K562 (cell line): Measurements from ENCODE around the gene HPCA. TPM values are rescaled to one million over a fixed set of nuclear protein-coding genes. Genes with fewer than 3 reads are reported as not detected.

ENCODE experiments used
- ARID1B ChIP-seq: fragments of 450-650 bp; IDR thresholded peaks from 2 replicates; pipeline ENCODE4 v1.6.1; 2016; ENCODE audit warnings: antibody characterized with exemption, mild to moderate bottlenecking, inconsistent platforms
- HNRNPH1 ChIP-seq: fragments of 200-400 bp; formaldehyde crosslinking; optimal IDR thresholded peaks from 2 replicates; pipeline ENCODE3; 2017; ENCODE audit warnings: low read depth, mild to moderate bottlenecking, low read length, moderate library complexity
- HNRNPL ChIP-seq: fragments of 200-400 bp; formaldehyde crosslinking; IDR thresholded peaks from 2 replicates; pipeline ENCODE4 v1.6.1; 2017; ENCODE audit warnings: low read depth, mild to moderate bottlenecking, low read length
- HOXB6 ChIP-seq: fragments of 250-450 bp; sonication (Bioruptor Pico); IDR thresholded peaks from 2 replicates; pipeline ENCODE4 v1.5.1; 2022; ENCODE audit warnings: mild to moderate bottlenecking, borderline replicate concordance
- ILF3 ChIP-seq: fragments of 450-650 bp; IDR thresholded peaks from 2 replicates; pipeline ENCODE4 v1.6.1; 2018; ENCODE audit warnings: antibody characterized with exemption, mild to moderate bottlenecking, moderate library complexity, borderline replicate concordance
- LARP7 ChIP-seq: fragments of 450-650 bp; IDR thresholded peaks from 2 replicates; pipeline ENCODE4 v1.6.1; 2016
- MAZ ChIP-seq, 2 experiments: fragments of 450-650 bp in 1 of 2; sonication (generic) in 1 of 2; formaldehyde crosslinking; IDR thresholded peaks in 1 of 2; conservative IDR thresholded peaks in 1 of 2; 2 replicates each; pipeline versions ENCODE4 v1.4.0 to v1.5.0; 2020; ENCODE audit warnings: mild to moderate bottlenecking in 1 of 2, missing genetic modification reagents in 1 of 2
- RBM22 ChIP-seq: fragments of 200-400 bp; formaldehyde crosslinking; IDR thresholded peaks from 2 replicates; pipeline ENCODE4 v1.6.1; 2018; ENCODE audit warnings: low read length, low read depth; ENCODE audit not compliant: poor library complexity, severe bottlenecking
- SMARCA4 ChIP-seq: fragments of 450-650 bp; IDR thresholded peaks from 2 replicates; pipeline ENCODE4 v1.6.1; 2016
- STAG1 ChIP-seq: sonication (generic); formaldehyde crosslinking; IDR thresholded peaks from 2 replicates; pipeline ENCODE4 v1.5.0; 2020; ENCODE audit warnings: missing genetic modification reagents, borderline replicate concordance
- TEAD1 ChIP-seq, 2 experiments: fragments of 450-650 bp in 1 of 2; sonication (generic) in 1 of 2; formaldehyde crosslinking; IDR thresholded peaks; 2 replicates each; pipeline versions ENCODE4 v1.4.0 to v1.8.0; 2020 to 2022; ENCODE audit warnings: mild to moderate bottlenecking in 2 of 2, missing genetic modification reagents in 1 of 2
- ZBTB5 ChIP-seq: fragments of 450-650 bp; IDR thresholded peaks from 2 replicates; pipeline ENCODE4 v1.6.1; 2017; ENCODE audit warnings: antibody characterized with exemption
- ZNF23 ChIP-seq: fragments of 250-450 bp; sonication (Bioruptor Pico); IDR thresholded peaks from 2 replicates; pipeline ENCODE4 v1.4.0; 2020; ENCODE audit warnings: mild to moderate bottlenecking
- ZNF589 ChIP-seq: fragments of 200-800 bp; sonication (Bioruptor generic); IDR thresholded peaks from 2 replicates; pipeline ENCODE4 v1.6.1; 2016; ENCODE audit warnings: low read depth, missing genetic modification characterization, missing compliant biosample characterization
- ZNF696 ChIP-seq: fragments of 250-450 bp; sonication (Bioruptor Pico); conservative IDR thresholded peaks from 2 replicates; pipeline ENCODE4 v1.4.0; 2020; ENCODE audit warnings: mild to moderate bottlenecking, moderate library complexity
- polyA plus RNA-seq, 8 experiments: library from polyadenylated mRNA; depleted of rRNA in 4 of 8; stranded (reverse) in 5 of 8; unstranded in 3 of 8; fragments of >200 nt; fragmentation: Nextera tagmentation in 2 of 8; fragmentation: Illumina TruSeq in 1 of 8; extraction: Ambion mirVana in 2 of 8; extraction: Trizol in 1 of 8; gene quantifications; 2 replicates each; pipeline versions ENCODE4 v1.2.1 to v1.2.3, GENCODE V29; 2011 to 2014; ENCODE audit warnings: inconsistent platforms in 1 of 8, missing spikeins in 1 of 8
- total RNA-seq, 7 experiments: library from RNA; depleted of rRNA in 6 of 7; stranded (reverse); fragments of >200 nt in 6 of 7; fragmentation: Illumina TruSeq in 2 of 7; extraction: Trizol in 2 of 7; gene quantifications; 2 replicates each; pipeline versions ENCODE4 v1.2.1 to v1.2.3, GENCODE V29; 2011 to 2021; ENCODE audit warnings: low replicate concordance in 1 of 7
- TF ChIP-seq, protein P1 (sequence below): fragments of 450-650 bp; IDR thresholded peaks from 2 replicates; pipeline ENCODE4 v1.6.1; 2017; ENCODE audit warnings: antibody characterized with exemption, mild to moderate bottlenecking
- TF ChIP-seq, protein P2 (sequence below): IDR thresholded peaks from 2 replicates; pipeline ENCODE4 v1.6.1; 2016; ENCODE audit warnings: missing genetic modification characterization, missing compliant biosample characterization
- TF ChIP-seq, protein P3 (sequence below): fragments of 450-650 bp; IDR thresholded peaks from 2 replicates; pipeline ENCODE4 v1.6.1; 2016; ENCODE audit warnings: mild to moderate bottlenecking

The HPCA gene
- total and polyA plus RNA-seq, 9 of the 15 experiments (the other 6 are each of a cell fraction or from before 2014, with no cell fraction given) = not detected

GRCh38 chr1:32939655-32940371, 53.5 kb downstream of the HPCA start (continued):
- TF ChIP-seq, protein P1, sequence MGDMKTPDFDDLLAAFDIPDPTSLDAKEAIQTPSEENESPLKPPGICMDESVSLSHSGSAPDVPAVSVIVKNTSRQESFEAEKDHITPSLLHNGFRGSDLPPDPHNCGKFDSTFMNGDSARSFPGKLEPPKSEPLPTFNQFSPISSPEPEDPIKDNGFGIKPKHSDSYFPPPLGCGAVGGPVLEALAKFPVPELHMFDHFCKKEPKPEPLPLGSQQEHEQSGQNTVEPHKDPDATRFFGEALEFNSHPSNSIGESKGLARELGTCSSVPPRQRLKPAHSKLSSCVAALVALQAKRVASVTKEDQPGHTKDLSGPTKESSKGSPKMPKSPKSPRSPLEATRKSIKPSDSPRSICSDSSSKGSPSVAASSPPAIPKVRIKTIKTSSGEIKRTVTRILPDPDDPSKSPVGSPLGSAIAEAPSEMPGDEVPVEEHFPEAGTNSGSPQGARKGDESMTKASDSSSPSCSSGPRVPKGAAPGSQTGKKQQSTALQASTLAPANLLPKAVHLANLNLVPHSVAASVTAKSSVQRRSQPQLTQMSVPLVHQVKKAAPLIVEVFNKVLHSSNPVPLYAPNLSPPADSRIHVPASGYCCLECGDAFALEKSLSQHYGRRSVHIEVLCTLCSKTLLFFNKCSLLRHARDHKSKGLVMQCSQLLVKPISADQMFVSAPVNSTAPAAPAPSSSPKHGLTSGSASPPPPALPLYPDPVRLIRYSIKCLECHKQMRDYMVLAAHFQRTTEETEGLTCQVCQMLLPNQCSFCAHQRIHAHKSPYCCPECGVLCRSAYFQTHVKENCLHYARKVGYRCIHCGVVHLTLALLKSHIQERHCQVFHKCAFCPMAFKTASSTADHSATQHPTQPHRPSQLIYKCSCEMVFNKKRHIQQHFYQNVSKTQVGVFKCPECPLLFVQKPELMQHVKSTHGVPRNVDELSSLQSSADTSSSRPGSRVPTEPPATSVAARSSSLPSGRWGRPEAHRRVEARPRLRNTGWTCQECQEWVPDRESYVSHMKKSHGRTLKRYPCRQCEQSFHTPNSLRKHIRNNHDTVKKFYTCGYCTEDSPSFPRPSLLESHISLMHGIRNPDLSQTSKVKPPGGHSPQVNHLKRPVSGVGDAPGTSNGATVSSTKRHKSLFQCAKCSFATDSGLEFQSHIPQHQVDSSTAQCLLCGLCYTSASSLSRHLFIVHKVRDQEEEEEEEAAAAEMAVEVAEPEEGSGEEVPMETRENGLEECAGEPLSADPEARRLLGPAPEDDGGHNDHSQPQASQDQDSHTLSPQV = no peak
- peak; percentile 92 for TF ChIP-seq ZNF589 (CRISPR knock-in tag)
- TF ChIP-seq ARID1B = peak; percentile 78
- no peak for TF ChIP-seq ZNF696 (CRISPR knock-in tag)
- TF ChIP-seq STAG1 (CRISPR knock-in tag) = no peak
- TF ChIP-seq RBM22 = no peak
- TF ChIP-seq ZBTB5 = no peak
- no peak for TF ChIP-seq ZNF23 (CRISPR knock-in tag)
- TF ChIP-seq MAZ (CRISPR knock-in tag; conservative IDR thresholded peaks at IDR 0.05 in 1 of 2, IDR thresholded peaks at IDR 0.05 in 1 of 2) = 0 out of 4 replicates have a peak, but pooled peaks of 1 of the 2 experiments have one; percentile 43
- TF ChIP-seq, protein P2, sequence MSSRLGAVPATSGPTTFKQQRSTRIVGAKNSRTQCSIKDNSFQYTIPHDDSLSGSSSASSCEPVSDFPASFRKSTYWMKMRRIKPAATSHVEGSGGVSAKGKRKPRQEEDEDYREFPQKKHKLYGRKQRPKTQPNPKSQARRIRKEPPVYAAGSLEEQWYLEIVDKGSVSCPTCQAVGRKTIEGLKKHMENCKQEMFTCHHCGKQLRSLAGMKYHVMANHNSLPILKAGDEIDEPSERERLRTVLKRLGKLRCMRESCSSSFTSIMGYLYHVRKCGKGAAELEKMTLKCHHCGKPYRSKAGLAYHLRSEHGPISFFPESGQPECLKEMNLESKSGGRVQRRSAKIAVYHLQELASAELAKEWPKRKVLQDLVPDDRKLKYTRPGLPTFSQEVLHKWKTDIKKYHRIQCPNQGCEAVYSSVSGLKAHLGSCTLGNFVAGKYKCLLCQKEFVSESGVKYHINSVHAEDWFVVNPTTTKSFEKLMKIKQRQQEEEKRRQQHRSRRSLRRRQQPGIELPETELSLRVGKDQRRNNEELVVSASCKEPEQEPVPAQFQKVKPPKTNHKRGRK (tag) = no peak
- no peak for TF ChIP-seq HNRNPH1
- no peak for TF ChIP-seq HNRNPL
- TF ChIP-seq LARP7 = no peak
- TF ChIP-seq SMARCA4 = peak; percentile 63; the same call in 1 of the 2 replicates
- peak in 1 of 2 experiments; percentile 79; a peak in 1 of 4 replicates for TF ChIP-seq TEAD1 (CRISPR knock-in tag; IDR thresholded peaks at IDR 0.05)
- TF ChIP-seq HOXB6 (CRISPR knock-in tag) = no peak
- no peak for TF ChIP-seq ILF3
- TF ChIP-seq, protein P3, sequence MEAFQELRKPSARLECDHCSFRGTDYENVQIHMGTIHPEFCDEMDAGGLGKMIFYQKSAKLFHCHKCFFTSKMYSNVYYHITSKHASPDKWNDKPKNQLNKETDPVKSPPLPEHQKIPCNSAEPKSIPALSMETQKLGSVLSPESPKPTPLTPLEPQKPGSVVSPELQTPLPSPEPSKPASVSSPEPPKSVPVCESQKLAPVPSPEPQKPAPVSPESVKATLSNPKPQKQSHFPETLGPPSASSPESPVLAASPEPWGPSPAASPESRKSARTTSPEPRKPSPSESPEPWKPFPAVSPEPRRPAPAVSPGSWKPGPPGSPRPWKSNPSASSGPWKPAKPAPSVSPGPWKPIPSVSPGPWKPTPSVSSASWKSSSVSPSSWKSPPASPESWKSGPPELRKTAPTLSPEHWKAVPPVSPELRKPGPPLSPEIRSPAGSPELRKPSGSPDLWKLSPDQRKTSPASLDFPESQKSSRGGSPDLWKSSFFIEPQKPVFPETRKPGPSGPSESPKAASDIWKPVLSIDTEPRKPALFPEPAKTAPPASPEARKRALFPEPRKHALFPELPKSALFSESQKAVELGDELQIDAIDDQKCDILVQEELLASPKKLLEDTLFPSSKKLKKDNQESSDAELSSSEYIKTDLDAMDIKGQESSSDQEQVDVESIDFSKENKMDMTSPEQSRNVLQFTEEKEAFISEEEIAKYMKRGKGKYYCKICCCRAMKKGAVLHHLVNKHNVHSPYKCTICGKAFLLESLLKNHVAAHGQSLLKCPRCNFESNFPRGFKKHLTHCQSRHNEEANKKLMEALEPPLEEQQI = no peak
